ENCODE measurements around the gene HOXB5. TPM values are rescaled to one million over a fixed set of nuclear protein-coding genes. Genes with fewer than 3 reads are reported as not detected.

The HOXB5 gene
- total RNA-seq, 1 experiment from 2014 or later = not detected

DNA sequence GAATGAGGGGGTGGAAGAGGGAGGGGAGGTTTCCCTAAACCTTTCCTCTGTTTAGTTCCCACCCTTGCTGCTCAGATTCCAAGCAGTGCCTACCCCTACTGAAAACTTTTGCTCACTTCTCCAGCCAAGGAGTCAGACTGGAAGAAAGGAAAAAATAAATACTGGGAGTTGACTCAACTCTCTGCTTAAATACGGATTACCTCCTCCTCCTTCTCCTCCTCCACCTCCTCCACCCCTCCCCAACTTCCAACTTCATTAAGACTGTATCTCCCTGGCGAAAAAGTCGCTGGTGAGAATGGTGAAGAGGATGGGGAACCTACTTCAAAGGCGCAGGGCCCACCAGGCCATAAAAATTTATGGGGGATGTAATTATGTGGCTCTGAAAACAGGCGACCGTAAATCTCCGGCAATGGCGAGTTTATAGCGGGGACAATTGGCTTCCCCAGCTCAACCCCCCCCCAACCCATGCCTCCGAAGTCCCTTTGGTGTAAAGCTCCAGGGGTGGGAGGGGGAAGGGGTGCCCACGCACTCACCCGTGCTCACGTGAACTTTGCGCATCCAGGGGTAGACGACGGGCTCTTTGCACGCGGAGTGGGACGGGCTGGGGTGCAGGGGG, 16.1 kb downstream of the HOXB5 start:
- H3K27me3 ChIP-seq = no peaks in the 10 kb centered on the region
- peaks cover 13% of the 10 kb centered on the region for H3K36me3 ChIP-seq
- DNase-seq = peak; percentile 68
- no peaks in the 10 kb centered on the region for H3K9me3 ChIP-seq
- peak overlapping the region; percentile 61 for H3K4me3 ChIP-seq

DNA sequence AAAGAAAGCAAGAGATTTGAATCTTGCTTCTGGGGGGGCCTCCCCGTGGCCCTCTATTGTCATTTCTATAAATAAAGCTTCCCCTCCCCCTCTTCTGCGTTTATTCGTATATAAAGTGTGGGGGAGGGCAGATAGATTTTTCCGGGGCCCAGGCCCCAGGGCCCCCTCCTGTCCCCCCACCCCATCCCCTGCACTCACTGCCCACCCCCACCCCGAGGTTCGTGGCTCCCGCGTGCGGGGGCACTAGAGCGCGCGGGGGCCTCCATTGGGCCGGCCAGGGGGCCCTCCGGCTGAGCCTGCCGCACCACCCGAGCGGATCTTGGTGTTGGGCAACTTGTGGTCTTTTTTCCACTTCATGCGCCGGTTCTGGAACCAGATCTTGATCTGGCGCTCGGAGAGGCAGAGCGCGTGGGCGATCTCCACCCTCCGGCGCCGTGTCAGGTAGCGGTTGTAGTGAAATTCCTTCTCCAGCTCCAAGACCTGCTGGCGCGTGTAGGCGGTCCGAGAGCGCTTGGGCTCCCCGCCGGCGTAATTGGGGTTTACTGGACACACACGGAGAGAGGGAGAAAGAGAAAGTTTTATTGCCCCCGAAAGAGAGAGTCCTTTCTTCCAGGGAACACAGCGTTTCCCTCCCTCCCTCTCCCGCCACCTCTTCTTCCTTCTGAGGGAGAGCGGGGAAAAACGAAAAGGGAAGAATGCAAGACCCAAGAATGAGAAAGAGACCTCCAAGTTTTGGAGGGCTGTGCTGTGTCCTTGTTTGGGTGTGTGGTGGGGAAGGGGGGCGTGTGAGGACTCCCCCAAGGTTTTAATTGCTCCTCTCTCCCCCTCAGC, 16.9 kb downstream of the HOXB5 start:
- Histone ChIP-seq H3K27me3 (no peaks in the 10 kb centered on the region), H3K4me3 (peak overlapping the region; percentile 61), H3K9me3 (no peaks in the 10 kb centered on the region), H3K36me3 (peaks cover 19% of the 10 kb centered on the region)
- DNase-seq = peak; percentile 90

DNA sequence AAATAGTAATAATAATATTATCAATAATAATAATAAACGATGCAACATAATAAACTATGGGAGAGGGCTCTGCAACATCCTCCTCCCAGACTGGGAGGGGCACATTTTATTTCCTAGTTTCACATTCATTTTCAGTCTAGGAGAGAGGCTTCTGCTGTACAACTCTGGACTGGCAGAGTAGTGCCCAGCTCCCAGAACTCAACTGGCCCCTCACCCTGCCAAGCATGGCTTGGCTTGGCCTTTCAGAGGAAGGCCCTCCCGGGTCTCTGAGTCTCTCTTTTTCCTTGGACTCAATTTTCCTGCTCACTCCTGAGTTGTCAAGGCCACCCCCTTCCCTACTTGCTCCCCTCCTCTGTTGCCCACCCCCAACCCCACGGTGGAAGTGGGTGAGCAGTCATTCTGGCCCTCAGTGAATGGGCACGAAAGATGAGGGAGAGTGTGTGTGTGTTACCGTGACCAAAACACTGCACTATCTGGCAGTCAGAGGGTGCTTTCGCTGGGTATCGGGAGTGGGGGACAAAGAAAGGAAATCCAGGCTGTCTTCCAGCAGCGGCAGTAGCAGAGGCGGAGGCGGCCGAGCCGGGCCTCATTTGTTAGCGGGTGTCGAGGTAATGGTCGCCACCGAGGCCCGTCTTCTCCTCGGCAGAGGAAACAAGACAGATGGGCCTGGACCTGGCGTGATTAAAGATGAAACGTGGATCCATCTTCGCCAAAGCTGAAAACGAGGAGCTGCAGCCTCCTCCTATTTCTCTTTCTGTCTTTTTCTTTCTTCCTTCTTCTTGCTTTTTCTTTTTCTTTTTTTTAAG, 17.7 kb downstream of the HOXB5 start:
- H3K27me3 ChIP-seq = no peaks in the 10 kb centered on the region
- DNase-seq = peak; percentile 68
- H3K9me3 ChIP-seq = no peaks in the 10 kb centered on the region
- peaks cover 24% of the 10 kb centered on the region for H3K36me3 ChIP-seq
- peak overlapping the region; percentile 61 for H3K4me3 ChIP-seq

DNA sequence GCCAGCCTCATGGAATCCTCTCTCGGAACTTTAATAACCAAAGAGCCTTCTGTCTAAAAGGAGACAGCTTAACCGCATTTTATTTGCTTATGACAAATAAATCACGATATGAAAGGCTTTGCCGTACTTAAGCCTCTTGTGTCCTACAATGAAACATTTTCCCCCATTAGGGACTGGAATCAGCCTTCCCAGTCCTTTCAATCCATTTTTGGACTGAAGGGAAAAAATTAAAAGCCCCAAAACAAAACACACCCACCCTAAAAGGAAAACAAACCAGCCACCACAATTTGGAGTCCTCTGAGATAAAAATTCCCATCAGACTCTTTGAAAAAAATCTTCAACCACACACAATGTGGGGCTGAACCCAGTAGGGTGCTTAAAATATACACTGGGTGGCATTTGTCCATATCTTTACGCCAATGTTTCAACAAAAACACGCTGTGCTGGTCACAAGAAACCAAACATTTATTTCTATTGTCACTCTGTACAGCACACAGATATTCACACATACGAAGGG, 18.5 kb downstream of the HOXB5 start:
- Histone ChIP-seq H3K27me3 (no peaks in the 10 kb centered on the region), H3K9me3 (no peaks in the 10 kb centered on the region), H3K36me3 (peaks cover 31% of the 10 kb centered on the region), H3K4me3 (peak overlapping the region; percentile 61)
- DNase-seq = no peak

DNA sequence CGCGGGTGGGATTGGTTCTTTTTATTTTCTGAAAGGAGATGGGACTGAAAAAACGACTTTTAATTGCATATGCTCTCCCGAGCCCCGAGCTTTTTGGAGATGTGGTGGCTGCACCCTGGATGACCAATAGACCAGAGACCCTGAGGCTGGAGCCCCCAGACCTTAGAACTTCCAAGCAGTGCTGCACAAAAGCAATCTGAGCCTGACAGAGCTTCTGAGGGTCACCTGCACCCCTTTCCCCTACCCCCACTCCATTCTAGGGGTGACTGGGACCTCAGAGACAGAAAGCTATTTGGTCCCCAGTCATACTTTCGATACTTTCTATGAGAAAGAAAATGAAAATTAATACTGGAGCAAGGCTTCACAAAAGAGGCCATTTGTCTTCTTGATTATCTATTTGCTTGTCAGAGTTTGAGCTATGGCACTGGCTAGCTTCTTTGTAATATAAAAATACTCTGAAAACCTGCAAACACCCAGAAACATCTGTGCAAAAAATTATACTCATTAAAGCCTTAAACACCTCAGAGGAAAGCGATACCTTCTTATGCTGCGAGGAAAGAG, 19.0 kb downstream of the HOXB5 start:
- no peaks in the 10 kb centered on the region for H3K9me3 ChIP-seq
- DNase-seq = no peak
- peak overlapping the region; percentile 61 for H3K4me3 ChIP-seq
- peaks cover 37% of the 10 kb centered on the region for H3K36me3 ChIP-seq
- no peaks in the 10 kb centered on the region for H3K27me3 ChIP-seq

DNA sequence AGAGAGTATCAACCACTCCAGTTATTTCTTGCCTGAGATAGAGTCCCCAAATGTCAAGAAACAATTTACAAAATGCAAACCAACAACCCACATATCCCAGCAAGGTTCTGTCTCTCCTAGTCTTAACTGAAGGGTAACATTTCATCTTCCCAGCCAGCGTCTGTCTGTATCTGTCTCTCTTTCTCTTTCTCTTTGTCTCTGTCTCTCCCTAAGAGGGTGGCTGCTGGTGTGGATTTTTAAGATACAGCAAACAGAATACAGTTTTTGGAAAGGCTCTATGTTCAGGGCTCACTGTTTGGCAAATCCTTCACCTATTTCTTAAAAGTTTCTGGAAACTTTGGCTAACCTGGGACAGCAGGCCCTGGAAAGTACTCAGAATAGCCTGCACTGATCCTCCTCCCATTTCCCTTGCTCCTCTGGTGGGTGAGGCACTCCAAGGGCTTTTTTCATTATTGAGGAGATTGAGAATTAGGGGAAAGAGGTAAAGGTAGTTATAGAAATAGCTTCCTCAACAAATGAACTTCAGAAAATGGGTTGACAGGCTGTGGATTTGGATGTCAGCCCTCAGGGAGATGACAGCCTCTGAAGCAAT, 21.7 kb downstream of the HOXB5 start:
- Histone ChIP-seq H3K27me3 (no peaks in the 10 kb centered on the region), H3K4me3 (no peak overlapping the region), H3K9me3 (no peaks in the 10 kb centered on the region), H3K36me3 (peaks cover 44% of the 10 kb centered on the region)
- no peak for DNase-seq

DNA sequence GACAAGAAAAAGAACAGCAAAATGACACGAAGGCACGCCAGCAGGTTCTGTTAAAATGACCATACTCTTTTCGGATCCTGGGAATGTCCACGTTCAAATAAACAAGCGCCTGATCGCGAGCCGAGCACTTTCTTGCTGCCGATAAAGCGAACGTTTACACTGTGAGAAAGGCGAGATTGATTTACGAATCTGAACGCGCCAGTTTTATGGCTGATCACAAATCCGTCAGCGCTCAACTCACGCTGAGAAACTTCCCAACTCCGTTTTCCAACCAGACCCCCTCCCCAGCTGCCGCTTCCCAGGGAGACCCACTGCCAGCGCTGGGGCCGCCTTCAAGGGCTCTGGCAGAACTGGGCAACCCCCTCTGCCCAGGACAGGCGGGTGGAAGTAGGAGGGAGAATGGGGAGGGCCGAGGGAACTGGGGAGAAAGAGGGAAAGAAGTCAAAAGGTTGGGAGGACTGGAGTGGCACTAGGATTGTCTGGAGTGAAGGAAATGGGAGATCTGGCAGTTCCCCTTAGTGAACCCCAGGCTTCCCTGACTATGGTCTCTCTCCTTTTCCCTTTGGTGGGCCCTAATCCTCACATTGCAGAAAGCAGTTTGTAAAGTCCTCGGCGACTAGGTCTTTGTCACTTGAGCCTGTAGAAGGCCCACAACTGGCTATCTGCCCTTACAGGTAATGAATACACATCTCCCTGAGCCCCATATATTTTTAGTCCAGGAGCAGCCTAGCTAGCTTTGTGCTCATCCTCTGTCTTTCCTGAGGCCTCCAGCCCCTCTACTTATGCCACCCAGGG, 22.4 kb downstream of the HOXB5 start:
- DNase-seq = peak; percentile 65
- H3K36me3 ChIP-seq = peaks cover 43% of the 10 kb centered on the region
- no peaks in the 10 kb centered on the region for H3K9me3 ChIP-seq
- H3K27me3 ChIP-seq = no peaks in the 10 kb centered on the region
- peak overlapping the region; percentile 34 for H3K4me3 ChIP-seq

DNA sequence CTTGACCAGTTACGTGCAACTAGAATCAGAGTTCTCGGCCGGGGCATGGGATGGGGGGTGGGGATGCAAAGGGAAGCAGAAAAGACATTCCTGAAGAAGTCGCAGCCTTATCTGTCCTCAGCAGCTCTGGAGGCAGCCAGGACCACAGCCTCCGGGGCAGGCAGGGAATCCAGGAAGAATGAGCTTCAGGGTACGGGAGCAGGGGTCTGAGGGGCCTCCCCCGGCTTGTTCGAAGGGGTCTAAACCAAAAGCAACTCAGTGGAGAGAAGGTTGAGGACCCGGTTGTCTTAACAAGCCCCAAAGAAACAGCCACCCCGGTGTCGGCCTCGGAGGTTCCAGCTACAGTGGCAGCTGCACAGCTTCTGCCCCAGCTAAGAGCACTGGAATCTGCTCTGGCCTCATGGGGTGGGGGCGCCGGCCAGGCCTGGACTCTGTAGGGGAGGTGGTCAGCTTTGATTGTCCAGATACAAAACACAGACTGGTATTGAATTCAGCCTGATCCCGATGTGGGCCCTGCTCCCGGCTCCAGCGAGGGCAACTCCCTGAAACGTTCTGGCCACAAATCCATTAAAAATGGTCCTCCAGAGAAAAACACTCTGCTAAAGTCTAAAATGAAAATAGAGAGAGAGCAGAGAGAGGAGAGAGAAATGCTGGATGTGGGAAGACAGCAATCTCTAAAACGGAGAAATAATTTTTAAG, 23.1 kb downstream of the HOXB5 start:
- peaks cover 46% of the 10 kb centered on the region for H3K36me3 ChIP-seq
- peak overlapping the region; percentile 34 for H3K4me3 ChIP-seq
- H3K27me3 ChIP-seq = no peaks in the 10 kb centered on the region
- no peaks in the 10 kb centered on the region for H3K9me3 ChIP-seq
- no peak for DNase-seq

DNA sequence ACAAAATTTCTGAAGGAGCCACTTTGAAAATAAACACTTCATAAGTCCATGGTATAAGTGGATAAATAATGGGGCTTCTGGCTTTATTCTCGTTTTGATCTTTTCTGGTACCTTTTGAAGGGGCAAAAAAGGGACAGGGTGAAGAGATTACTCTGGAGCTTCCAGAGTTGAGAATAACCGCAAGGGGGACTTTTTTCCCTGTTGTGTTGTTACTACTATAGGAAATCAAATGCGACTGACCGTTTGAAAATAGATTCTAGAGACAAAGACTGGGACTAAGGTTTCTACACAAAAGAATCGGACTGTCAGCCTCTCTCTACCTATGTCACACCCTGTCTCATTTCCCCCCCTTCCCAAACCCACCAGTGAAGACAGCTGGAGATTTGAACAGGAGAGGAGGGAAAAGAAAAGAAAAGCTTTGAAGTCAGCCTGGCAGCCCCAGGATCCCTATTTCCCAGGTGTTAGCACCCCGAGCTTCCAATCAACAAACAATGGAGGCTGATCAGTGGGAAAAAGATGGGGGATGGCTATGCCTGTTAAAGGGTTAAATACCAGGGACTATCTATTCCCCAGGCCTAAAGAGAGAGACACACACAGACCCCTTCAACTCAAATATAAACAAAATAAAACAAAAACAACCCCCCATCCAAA, 23.8 kb downstream of the HOXB5 start:
- DNase-seq = no peak
- no peaks in the 10 kb centered on the region for H3K27me3 ChIP-seq
- no peaks in the 10 kb centered on the region for H3K9me3 ChIP-seq
- peaks cover 53% of the 10 kb centered on the region for H3K36me3 ChIP-seq
- H3K4me3 ChIP-seq = peak overlapping the region; percentile 34

DNA sequence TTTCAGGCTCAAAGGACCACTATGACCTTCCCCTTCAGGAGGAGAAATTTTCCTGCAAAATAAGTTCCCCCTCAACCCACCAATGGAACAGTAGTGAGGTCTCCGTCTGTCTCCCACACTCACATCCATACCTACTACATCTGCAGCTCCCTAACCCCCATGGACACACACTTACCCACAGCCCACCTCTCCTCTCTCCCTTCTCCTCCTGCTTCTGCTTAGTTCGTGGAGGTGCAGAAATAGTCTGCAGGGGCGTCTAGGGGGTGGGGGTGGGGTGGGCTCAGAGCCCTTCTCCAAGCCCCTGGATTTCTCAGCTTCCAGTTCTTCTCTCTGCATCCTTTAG, 24.4 kb downstream of the HOXB5 start:
- Histone ChIP-seq H3K4me3 (peak overlapping the region; percentile 36), H3K36me3 (peaks cover 57% of the 10 kb centered on the region), H3K27me3 (no peaks in the 10 kb centered on the region), H3K9me3 (no peaks in the 10 kb centered on the region)
- no peak for DNase-seq

DNA sequence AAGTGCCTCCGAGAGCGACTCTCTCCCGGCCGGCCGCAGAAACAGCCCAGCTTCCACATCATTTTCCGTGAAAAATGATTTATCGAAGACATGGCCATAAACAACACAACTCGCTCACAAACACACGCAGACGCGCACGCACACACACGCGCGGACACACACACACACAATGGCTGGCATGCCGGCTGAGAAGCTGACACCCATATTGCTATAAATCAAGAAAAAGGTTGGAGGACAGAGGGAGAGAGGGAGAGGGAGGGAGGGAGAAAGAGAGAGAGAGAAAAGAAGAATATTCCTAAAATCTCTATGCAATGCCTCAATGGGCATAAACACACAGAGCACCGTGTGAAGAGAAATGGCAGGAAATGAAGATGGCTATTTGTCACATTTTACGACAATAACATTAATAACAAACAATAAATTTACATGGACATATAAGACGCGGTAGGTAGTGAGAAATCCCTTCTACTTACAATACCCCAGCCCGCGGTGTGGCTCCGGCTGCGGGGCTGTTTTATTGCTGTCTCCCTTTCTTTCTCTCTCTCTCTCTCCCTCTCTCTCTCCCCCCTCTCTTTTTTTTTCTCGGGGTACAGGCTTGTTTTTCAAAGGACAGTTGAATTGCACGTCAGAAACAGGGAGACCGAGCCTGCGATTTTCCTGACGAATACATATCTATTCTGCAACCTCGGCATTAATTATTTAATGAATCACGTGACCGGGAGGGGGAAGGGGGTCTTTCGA, 24.9 kb downstream of the HOXB5 start:
- Histone ChIP-seq H3K9me3 (no peaks in the 10 kb centered on the region), H3K36me3 (peaks cover 56% of the 10 kb centered on the region), H3K4me3 (peak overlapping the region; percentile 36), H3K27me3 (no peaks in the 10 kb centered on the region)
- DNase-seq = no peak

DNA sequence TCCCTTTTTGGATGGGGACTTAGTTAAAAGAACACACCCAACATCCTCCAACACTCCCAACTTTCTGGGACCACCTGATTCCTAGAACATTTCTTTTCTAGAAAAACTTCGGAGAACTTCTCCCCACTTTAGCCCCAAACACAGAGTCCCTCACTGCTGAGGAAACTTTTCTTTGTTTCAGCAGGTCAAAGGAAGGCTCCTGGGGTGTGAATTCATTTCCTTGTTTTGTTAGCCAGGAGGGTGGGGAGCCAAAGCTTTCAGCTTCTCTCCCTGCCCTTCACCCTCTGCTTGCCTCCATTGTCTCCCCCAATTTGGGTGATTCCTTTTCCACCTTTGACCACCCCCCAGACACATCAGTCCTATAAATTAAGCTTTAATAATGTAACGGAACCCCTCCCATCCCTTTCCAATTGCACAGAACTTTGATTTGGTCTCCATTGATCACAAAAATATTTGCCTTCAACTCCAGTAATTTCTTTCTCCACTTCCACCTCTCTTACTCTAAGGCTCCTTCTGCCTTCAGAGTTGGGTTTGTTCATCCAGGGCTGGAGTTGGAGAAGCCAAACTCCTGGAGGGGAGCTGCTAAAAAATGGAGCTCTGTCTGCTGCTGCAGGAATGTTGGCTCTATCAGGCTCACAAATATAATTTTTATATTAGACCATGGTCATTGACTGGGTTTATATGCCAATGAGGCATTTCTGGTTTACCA, 25.8 kb downstream of the HOXB5 start:
- peaks cover 60% of the 10 kb centered on the region for H3K36me3 ChIP-seq
- no peaks in the 10 kb centered on the region for H3K9me3 ChIP-seq
- H3K4me3 ChIP-seq = peak overlapping the region; percentile 36
- no peak for DNase-seq
- no peaks in the 10 kb centered on the region for H3K27me3 ChIP-seq

DNA sequence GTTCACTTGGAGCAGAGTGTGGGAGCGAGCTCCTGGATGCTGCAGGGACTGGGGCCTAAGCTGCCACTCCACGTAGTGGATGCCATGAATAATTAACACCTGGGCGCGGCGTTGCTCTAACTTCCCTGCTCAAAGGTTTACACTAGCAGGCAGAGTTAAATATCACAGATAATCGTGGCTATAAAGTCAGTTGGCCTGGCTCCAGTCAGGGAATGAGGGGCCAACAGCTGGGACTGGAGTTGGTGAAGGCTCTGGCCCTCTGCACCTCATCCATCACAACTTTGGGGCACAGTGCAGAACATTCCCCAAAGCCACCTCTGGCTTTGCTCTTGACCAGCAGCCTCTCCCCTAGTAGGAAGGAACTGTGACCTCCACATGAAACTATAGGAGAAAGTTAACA, 26.4 kb downstream of the HOXB5 start:
- Histone ChIP-seq H3K36me3 (peaks cover 63% of the 10 kb centered on the region), H3K27me3 (no peaks in the 10 kb centered on the region), H3K4me3 (no peak overlapping the region), H3K9me3 (no peaks in the 10 kb centered on the region)
- DNase-seq = no peak

DNA sequence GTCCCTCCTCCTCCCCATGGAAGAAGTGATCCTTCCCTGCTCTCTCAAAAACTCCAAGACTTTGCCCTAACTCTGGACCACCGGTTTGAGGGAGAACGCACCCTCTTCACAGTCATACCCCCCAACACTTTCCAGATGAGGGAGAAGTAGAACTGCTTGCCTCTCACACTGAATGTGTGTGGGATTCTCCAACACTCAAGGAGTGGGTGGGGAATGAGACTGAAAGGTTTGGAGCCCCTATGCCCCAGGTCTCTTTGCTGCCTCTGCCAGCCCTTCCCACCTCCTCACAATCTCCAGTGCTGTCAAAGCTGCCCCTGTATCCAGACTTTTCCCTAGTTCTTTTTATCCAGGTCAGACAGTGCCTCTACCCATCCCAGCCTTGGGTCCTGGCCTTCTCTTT, 26.9 kb downstream of the HOXB5 start:
- H3K9me3 ChIP-seq = no peaks in the 10 kb centered on the region
- H3K36me3 ChIP-seq = peaks cover 65% of the 10 kb centered on the region
- H3K4me3 ChIP-seq = no peak overlapping the region
- no peak for DNase-seq
- H3K27me3 ChIP-seq = no peaks in the 10 kb centered on the region

Measured in MG63 (cell line).